OCI-M2 (cell line): ENCODE measurements around the gene APOBEC3F.
"Not testable (repeated sequence)": the region's sequence is repeated elsewhere in the genome, so short reads cannot be mapped to it uniquely, and the experiment has no call there.

ENCODE experiments used
- DNase-seq: peaks from one replicate; lab custom pipeline; 2025; ENCODE audit not compliant: unreplicated experiment; lab: John Stamatoyannopoulos, UW

Gene APOBEC3F

DNA sequence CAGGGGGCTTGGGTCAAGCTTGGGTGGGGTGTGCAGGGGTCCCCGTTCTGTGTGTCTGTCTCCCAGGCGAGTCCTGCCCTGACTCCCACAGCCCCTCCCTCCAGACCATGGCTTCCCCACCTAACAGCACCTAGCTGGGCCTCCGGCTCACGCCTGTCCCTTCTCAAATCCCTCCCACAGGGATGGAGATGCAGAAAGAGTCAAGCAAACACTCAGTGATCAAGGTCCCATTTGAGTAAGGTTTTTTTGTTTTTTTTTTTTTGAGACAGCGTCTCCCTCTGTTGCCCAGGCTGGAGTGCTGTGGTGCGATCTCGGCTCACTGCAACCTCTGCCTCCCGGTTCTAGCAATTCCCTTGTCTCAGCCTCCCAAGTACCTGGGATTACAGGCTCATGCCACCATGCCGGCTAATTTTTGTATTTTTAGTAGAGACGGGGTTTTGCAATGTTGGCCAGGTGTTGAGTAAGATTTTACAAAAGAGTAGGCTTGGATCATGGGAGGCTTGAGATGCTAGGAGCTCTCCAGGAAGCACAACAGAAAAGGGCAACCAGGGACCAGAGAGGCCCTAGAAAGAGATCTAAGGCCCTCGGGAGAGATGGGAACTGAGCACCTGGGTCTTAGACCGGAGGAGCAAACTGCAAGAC is 14.0 kb upstream of the APOBEC3F start:
- no peak for DNase-seq

DNA sequence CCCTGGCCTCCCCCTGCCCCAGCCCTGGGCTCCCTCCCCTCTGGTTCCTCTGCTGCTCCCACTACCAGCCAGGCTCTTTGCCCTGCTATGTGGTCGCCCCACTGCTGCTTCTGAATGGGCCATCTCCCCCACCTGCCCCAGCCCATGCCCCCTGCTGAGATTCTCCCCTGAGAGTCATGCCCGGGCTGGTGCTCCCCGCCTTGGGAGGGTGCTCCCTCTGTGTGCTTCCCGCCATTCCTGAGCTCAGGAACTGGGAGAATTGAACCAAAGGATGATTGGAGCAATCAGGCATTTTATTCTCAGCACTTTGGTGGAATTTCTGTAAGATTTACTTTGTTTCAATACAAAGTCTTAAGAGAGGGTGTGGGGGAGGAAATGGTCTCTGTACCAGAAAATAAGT is 12.9 kb upstream of the APOBEC3F start:
- no peak for DNase-seq

- no peak for DNase-seq
Observed at GRCh38 chr22:39028281-39028680, 12.4 kb upstream of the APOBEC3F start.

DNA sequence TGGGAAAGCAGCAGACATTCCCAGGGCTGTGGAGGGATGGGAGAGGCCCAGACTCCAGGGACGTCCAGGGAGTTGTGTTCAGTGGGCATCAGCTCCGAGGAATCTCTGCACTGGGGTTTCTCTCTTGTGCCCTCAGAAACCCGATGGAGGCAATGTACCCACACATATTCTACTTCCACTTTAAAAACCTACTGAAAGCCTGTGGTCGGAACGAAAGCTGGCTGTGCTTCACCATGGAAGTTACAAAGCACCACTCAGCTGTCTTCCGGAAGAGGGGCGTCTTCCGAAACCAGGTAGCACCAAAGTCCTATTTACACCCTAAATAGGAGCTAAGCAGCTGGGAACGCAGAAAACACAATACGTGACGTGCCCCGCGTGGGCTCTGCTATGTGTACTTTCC is 11.4 kb upstream of the APOBEC3F start:
- DNase-seq, result no peak

GRCh38 chr22:39030705-39031104 is 10.0 kb upstream of the APOBEC3F start:
- no peak for DNase-seq

DNA sequence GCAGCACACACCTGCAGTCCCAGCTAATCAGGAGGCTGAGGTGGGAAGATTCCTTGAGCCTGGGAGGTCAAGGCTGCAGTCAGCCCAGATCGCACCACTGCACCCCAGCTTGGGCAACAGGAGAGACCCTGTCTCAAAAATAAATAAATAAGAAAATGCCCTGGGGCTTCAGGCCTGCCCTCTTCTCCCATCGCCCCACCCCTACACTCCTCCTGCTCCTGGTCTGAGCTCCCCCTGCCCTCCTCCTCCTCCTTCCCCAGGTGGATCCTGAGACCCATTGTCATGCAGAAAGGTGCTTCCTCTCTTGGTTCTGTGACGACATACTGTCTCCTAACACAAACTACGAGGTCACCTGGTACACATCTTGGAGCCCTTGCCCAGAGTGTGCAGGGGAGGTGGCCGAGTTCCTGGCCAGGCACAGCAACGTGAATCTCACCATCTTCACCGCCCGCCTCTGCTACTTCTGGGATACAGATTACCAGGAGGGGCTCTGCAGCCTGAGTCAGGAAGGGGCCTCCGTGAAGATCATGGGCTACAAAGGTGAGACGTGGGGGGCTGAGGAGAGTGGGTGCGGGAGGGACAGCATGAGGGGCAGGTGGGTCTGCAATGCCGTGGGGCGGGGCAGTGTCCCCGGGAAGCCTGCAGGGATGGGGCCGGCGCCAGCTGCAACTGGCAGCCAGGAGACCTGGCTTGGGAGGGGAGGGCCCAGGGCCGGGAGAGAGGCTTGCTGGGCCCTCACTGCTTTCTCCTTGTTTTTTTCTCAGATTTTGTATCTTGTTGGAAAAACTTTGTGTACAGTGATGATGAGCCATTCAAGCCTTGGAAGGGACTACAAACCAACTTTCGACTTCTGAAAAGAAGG is 9.0 kb upstream of the APOBEC3F start:
- not testable (repeated sequence) for DNase-seq

- not testable (repeated sequence) for DNase-seq
Observed at GRCh38 chr22:39037071-39037470, 3.6 kb upstream of the APOBEC3F start.

GRCh38 chr22:39039306-39040126 is 1.1 kb upstream of the APOBEC3F start:
- no peak for DNase-seq

GRCh38 chr22:39040155-39040537 is 518 bp upstream of the APOBEC3F start:
- not testable (repeated sequence) for DNase-seq

GRCh38 chr22:39041908-39042307 is 1.2 kb downstream of the APOBEC3F start:
- no peak for DNase-seq

- DNase-seq, result not testable (repeated sequence)
Observed at GRCh38 chr22:39043063-39043462, 2.4 kb downstream of the APOBEC3F start.

GRCh38 chr22:39045136-39045535 is 4.5 kb downstream of the APOBEC3F start:
- DNase-seq, result not testable (repeated sequence)

DNA sequence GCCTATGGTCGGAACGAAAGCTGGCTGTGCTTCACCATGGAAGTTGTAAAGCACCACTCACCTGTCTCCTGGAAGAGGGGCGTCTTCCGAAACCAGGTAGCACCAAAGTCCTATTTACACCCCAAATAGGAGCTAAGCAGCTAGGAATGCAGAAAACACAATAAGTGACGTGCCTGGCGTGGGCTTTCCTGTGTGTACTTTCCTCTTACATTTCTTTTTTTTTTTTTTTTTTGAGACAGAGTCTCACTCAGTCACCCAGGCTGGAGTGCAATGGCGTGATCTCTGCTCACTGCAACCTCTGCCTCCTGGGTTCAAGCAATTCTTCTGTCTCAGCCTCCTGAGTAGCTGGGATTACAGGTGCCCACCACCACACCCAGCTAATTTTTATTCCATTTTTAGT is 8.8 kb downstream of the APOBEC3F start:
- DNase-seq, result not testable (repeated sequence)

DNA sequence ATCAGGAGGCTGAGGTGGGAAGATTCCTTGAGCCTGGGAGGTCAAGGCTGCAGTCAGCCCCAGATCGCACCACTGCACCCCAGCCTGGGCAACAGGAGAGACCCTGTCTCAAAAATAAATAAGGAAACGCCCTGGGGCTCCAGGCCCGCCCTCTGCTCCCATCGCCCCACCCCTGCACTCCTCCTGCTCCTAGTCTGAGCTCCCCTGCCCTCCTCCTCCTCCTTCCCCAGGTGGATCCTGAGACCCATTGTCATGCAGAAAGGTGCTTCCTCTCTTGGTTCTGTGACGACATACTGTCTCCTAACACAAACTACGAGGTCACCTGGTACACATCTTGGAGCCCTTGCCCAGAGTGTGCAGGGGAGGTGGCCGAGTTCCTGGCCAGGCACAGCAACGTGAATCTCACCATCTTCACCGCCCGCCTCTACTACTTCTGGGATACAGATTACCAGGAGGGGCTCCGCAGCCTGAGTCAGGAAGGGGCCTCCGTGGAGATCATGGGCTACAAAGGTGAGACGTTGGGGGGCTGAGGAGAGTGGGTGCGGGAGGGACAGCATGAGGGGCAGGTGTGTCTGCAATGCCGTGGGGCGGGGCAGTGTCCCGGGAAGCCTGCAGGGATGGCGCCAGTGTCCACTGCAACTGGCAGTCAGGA is 11.3 kb downstream of the APOBEC3F start:
- DNase-seq, result not testable (repeated sequence)

DNA sequence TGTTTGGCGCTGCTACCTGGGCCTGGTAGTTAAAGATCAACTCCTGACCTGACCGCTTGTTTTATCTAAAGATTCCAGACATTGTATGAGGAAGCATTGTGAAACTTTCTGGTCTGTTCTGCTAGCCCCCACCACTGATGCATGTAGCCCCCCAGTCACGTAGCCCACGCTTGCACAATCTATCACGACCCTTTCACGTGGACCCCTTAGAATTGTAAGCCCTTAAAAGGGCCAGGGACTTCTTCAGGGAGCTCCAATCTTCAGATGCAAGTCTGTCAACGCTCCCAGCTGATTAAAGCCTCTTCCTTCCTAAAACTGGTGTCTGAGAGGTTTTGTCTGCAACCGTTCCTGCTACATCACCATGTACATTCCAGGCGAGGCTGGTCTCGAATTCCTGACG is 15.0 kb downstream of the APOBEC3F start:
- DNase-seq, result no peak

GRCh38 chr22:39061290-39061689 is 20.6 kb downstream of the APOBEC3F start:
- DNase-seq, result not testable (repeated sequence)

DNA sequence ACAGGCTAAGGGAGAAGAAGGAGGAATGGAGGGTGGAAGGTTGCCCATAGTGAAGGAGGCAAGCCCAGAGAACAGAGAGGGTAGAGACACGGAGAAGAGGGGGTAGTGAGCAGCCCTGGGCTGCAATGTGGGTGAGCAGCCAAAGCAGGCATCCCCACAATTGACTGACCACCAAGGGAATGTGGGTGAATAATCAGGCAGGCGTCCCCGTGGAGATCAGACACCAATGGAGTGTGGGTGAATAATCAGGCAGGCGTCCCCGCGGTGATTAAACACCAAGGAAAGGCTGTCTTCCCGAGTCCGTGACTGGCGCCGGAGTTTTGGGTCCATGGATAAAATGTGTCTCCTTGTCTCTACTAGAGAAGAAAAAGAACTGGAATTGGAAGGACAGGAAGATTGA is 21.3 kb downstream of the APOBEC3F start:
- DNase-seq, result not testable (repeated sequence)

DNA sequence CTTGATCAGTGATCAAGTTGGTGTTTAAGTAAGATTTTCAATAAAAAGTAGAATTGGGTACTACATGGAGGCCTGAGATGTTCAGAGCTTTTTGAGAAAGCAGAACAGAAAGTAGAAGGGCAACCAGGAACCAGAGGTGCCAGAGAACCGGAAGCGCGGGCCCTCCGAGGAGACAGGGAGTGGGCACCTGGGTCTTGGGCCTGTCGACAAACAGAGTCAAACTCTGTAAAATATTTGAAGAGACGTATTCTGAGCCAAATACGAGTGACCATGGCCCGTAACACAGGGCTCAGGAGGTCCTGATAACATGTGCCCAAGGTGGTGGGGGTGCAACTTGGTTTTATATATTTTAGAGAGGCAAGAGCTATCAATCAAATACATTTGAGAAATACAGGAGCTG is 23.2 kb downstream of the APOBEC3F start:
- DNase-seq, result not testable (repeated sequence)

GRCh38 chr22:39066442-39067276 is 26.0 kb downstream of the APOBEC3F start:
- DNase-seq, result not testable (repeated sequence)
